GM19099 (cell line): Measurements from ENCODE around the gene TMCC1.

ENCODE experiments used
- POLR2A ChIP-seq: IDR thresholded peaks from 3 replicates; pipeline ENCODE4 v1.6.1; 2011; ENCODE audit warnings: low read depth; ENCODE audit not compliant: insufficient read length; ENCODE audit errors: extremely low read depth

TMCC1 gene

GRCh38 chr3:129820587-129820986, 72.9 kb downstream of the TMCC1 start:
- TF ChIP-seq POLR2A = no peak

GRCh38 chr3:129812589-129812988, 80.9 kb downstream of the TMCC1 start:
- no peak for TF ChIP-seq POLR2A

- TF ChIP-seq POLR2A = no peak
Measured at GRCh38 chr3:129809297-129809696, 84.2 kb downstream of the TMCC1 start.

- no peak for TF ChIP-seq POLR2A
Measured at GRCh38 chr3:129796146-129796545, 97.4 kb downstream of the TMCC1 start.

GRCh38 chr3:129795186-129796010, 98.1 kb downstream of the TMCC1 start:
- TF ChIP-seq POLR2A = no peak

- TF ChIP-seq POLR2A = no peak
Measured at GRCh38 chr3:129794311-129795185, 99.0 kb downstream of the TMCC1 start.

GRCh38 chr3:129793942-129794310, 99.6 kb downstream of the TMCC1 start:
- no peak for TF ChIP-seq POLR2A

GRCh38 chr3:129793319-129793718, 100.2 kb downstream of the TMCC1 start:
- TF ChIP-seq POLR2A = no peak

GRCh38 chr3:129783470-129783869, 110.0 kb downstream of the TMCC1 start:
- TF ChIP-seq POLR2A = no peak

GRCh38 chr3:129778871-129779270, 114.6 kb downstream of the TMCC1 start:
- TF ChIP-seq POLR2A = no peak

GRCh38 chr3:129777806-129778205, 115.7 kb downstream of the TMCC1 start:
- no peak for TF ChIP-seq POLR2A

GRCh38 chr3:129775870-129776269, 117.6 kb downstream of the TMCC1 start:
- no peak for TF ChIP-seq POLR2A

GRCh38 chr3:129773691-129774663, 119.5 kb downstream of the TMCC1 start:
- TF ChIP-seq POLR2A = no peak

- TF ChIP-seq POLR2A = no peak
Measured at GRCh38 chr3:129770604-129771003, 122.9 kb downstream of the TMCC1 start.

- no peak for TF ChIP-seq POLR2A
Measured at GRCh38 chr3:129769616-129770015, 123.9 kb downstream of the TMCC1 start.
